Vagina (tissue), 2 donors: ENCODE data around the gene TBC1D14.

Experiments
- CTCF ChIP-seq, 3 experiments: fragments of 450-650 bp in 2 of 3; fragments of 200-600 bp in 1 of 3; sonication (generic) in 1 of 3; IDR thresholded peaks; one replicate each; pipeline ENCODE4 v1.5.1; 2017 to 2019; ENCODE audit warnings: antibody characterized with exemption in 3 of 3, mild to moderate bottlenecking in 2 of 3, moderate library complexity in 2 of 3
- POLR2AphosphoS5 ChIP-seq, 2 donors: sonication (generic); formaldehyde crosslinking; IDR thresholded peaks; one replicate each; pipeline ENCODE4 v1.9.0; 2017; ENCODE audit warnings: antibody characterized with exemption in 2 of 2, mild to moderate bottlenecking in 2 of 2, low read depth in 1 of 2; ENCODE audit not compliant: insufficient read depth in 1 of 2

DNA sequence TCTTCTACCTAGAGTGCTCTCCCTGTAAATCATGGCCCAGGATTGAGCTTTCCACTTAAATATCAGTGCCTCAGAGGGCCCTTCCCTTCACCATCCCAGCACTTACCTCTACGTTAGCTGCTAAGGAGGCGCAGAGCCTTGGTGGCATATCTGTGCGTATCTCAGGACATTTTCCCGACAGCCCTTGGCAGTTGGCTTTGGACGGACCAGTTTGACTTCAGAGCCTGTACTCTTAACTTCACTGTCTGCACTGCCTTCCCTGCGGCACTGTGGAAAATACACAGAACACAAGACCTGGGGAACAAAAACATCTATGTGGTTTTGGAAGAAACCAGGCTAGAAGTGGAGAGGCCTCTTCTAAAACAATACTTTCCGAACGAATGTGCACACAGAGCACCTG lies 135.9 kb downstream of the TBC1D14 start:
- TF ChIP-seq CTCF (IDR thresholded peaks at IDR 0.05) (no peak), POLR2AphosphoS5 (IDR thresholded peaks at IDR 0.05; ENCODE audit: insufficient read depth in 1 of 2, low read depth in 1 of 2) (no peak)
